DOHH2 (cell line): ENCODE data around the gene ITPR2.

Experiments used
- EZH2phosphoT487 ChIP-seq: fragments of 200-600 bp; sonication (generic); IDR thresholded peaks from 2 replicates; pipeline ENCODE4 v1.6.1; 2017; ENCODE audit warnings: borderline replicate concordance, mild to moderate bottlenecking, antibody characterized with exemption, low read length, moderate library complexity, mixed read lengths
- TF ChIP-seq, protein P1 (sequence below): fragments of 200-600 bp; sonication (generic); IDR thresholded peaks from one replicate; pipeline ENCODE4 v1.5.1; 2014; ENCODE audit warnings: antibody characterized with exemption, mild to moderate bottlenecking, low read depth, low read length; ENCODE audit not compliant: poor library complexity, severe bottlenecking

DNA sequence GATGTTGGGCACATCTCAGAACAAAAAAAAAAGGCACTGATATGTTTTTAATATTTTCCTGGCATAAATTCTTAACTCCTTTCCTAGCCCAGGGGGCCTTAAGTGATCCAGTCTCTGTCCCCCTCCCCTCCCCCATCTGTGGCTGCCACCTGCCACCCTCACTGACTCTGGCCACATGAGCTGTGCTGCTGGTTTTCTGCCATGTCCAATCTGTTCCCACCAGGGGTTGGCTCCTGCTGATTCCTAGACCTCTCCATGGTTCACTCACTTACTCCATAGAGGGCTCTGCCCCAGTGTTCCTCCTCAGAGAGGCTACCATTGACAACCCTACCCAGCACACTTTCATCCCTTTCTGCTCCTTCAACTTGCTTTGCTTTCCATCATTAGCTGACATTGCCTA is 474.3 kb downstream of the ITPR2 start:
- TF ChIP-seq, protein P1, sequence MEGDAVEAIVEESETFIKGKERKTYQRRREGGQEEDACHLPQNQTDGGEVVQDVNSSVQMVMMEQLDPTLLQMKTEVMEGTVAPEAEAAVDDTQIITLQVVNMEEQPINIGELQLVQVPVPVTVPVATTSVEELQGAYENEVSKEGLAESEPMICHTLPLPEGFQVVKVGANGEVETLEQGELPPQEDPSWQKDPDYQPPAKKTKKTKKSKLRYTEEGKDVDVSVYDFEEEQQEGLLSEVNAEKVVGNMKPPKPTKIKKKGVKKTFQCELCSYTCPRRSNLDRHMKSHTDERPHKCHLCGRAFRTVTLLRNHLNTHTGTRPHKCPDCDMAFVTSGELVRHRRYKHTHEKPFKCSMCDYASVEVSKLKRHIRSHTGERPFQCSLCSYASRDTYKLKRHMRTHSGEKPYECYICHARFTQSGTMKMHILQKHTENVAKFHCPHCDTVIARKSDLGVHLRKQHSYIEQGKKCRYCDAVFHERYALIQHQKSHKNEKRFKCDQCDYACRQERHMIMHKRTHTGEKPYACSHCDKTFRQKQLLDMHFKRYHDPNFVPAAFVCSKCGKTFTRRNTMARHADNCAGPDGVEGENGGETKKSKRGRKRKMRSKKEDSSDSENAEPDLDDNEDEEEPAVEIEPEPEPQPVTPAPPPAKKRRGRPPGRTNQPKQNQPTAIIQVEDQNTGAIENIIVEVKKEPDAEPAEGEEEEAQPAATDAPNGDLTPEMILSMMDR: no peak
- no peak for TF ChIP-seq EZH2phosphoT487
